Gastroesophageal sphincter (tissue), 4 donors: ENCODE measurements around the gene RNU1-4. TPM values are rescaled to one million over a fixed set of nuclear protein-coding genes. Genes with fewer than 3 reads are reported as not detected.
"Not testable (repeated sequence)": the region's sequence is repeated elsewhere in the genome, so short reads cannot be mapped to it uniquely, and the experiment has no call there.

Source experiments
- ATAC-seq: fragments of 150-250 bp; one replicate; pipeline ENCODE4 v1.9.1; 2016; ENCODE audit warnings: mild to moderate bottlenecking, moderate library complexity
- H3K27ac ChIP-seq, 4 donors: fragments of 200-600 bp; sonication (generic) in 3 of 4; 1 replicate in 3 of 4; 2 replicates in 1 of 4; pipeline ENCODE4 v1.5.1; 2016 to 2019
- H3K27me3 ChIP-seq: fragments of 200-600 bp; sonication (generic); one replicate; pipeline ENCODE4 v1.5.1; 2019
- H3K36me3 ChIP-seq, 2 donors: fragments of 200-600 bp; sonication (generic); one replicate each; pipeline ENCODE4 v1.5.1; 2019; ENCODE audit warnings: control low read depth in 1 of 2
- H3K4me1 ChIP-seq, 3 donors: fragments of 200-600 bp; sonication (generic); 1 replicate in 2 of 3; 2 replicates in 1 of 3; pipeline ENCODE4 v1.5.1; 2016 to 2019; ENCODE audit warnings: control low read depth in 2 of 3
- H3K4me3 ChIP-seq, 2 donors: fragments of 200-600 bp; sonication (generic); one replicate each; pipeline ENCODE4 v1.5.1; 2019; ENCODE audit warnings: mild to moderate bottlenecking in 1 of 2, moderate library complexity in 1 of 2
- H3K9me3 ChIP-seq, 3 donors: fragments of 200-600 bp; sonication (generic); one replicate each; pipeline ENCODE4 v1.5.1; 2017 to 2019; ENCODE audit warnings: control low read depth in 2 of 3
- WGBS, 2 donors: methylation state at CpG; one replicate each; pipeline ENCODE4 v1.1.5; 2018; ENCODE audit warnings: low coverage in 1 of 2; 5-methylcytosine and 5-hydroxymethylcytosine counted together
- total RNA-seq, 4 donors: library from RNA; depleted of rRNA; stranded (reverse); fragments of >200 nt; gene quantifications; one replicate each; pipeline ENCODE4 v1.1.0, GENCODE V29; 2016

RNU1-4 gene
- total RNA-seq, 4 donors from 2014 or later = under 0.01 TPM; not detected in 1

- not testable (repeated sequence) for H3K4me1 ChIP-seq, H3K27ac ChIP-seq, ATAC-seq, H3K4me3 ChIP-seq, H3K36me3 ChIP-seq, H3K27me3 ChIP-seq, H3K9me3 ChIP-seq
- no CpG with 5 or more reads among the region's 5 CpGs for WGBS, 2 donors
Measured at GRCh38 chr1:16747660-16748059, 7.3 kb downstream of the RNU1-4 start.

GRCh38 chr1:16748710-16749109 lies 8.4 kb downstream of the RNU1-4 start:
- not testable (repeated sequence) for H3K4me3 ChIP-seq, H3K27ac ChIP-seq, H3K4me1 ChIP-seq, H3K36me3 ChIP-seq, H3K27me3 ChIP-seq, ATAC-seq, H3K9me3 ChIP-seq
- no CpG with 5 or more reads among the region's 26 CpGs for whole genome bisulfite sequencing, 2 donors

GRCh38 chr1:16749910-16750888 lies 9.9 kb downstream of the RNU1-4 start:
- no CpG with 5 or more reads among the region's 19 CpGs for WGBS, 2 donors
- H3K4me1 ChIP-seq, H3K36me3 ChIP-seq, H3K27ac ChIP-seq, H3K4me3 ChIP-seq, H3K9me3 ChIP-seq, H3K27me3 ChIP-seq: not testable (repeated sequence)
- ATAC-seq = peak; percentile 34

GRCh38 chr1:16752770-16753169 lies 12.5 kb downstream of the RNU1-4 start:
- not testable (repeated sequence) for H3K9me3 ChIP-seq, H3K36me3 ChIP-seq, ATAC-seq, H3K4me1 ChIP-seq, H3K27ac ChIP-seq, H3K27me3 ChIP-seq, H3K4me3 ChIP-seq
- WGBS, 2 donors = no CpG with 5 or more reads among the region's 3 CpGs

- H3K4me3 ChIP-seq, H3K9me3 ChIP-seq, H3K4me1 ChIP-seq, H3K36me3 ChIP-seq, H3K27ac ChIP-seq, ATAC-seq: not testable (repeated sequence)
- H3K27me3 ChIP-seq = peaks cover 11% of the 10 kb centered on the region
- no CpG with 5 or more reads among the region's 1 CpG for WGBS, 2 donors
Measured at GRCh38 chr1:16755385-16755784, 15.1 kb downstream of the RNU1-4 start.

- H3K4me3 ChIP-seq, H3K4me1 ChIP-seq, H3K27ac ChIP-seq, H3K9me3 ChIP-seq, H3K36me3 ChIP-seq, ATAC-seq: not testable (repeated sequence)
- WGBS, 2 donors = 80 to 92% methylated on average over 1 to 2 of the region's 2 CpGs
- H3K27me3 ChIP-seq = peaks cover 16% of the 10 kb centered on the region
Measured at GRCh38 chr1:16755932-16756331, 15.6 kb downstream of the RNU1-4 start.

- ATAC-seq, H3K27ac ChIP-seq, H3K4me1 ChIP-seq, H3K9me3 ChIP-seq, H3K4me3 ChIP-seq, H3K36me3 ChIP-seq: not testable (repeated sequence)
- H3K27me3 ChIP-seq = peaks cover 16% of the 10 kb centered on the region
- WGBS, 2 donors = no CpG with 5 or more reads among the region's 6 CpGs
Measured at GRCh38 chr1:16757574-16757973, 17.3 kb downstream of the RNU1-4 start.

- not testable (repeated sequence) for H3K27ac ChIP-seq, ATAC-seq, H3K36me3 ChIP-seq, H3K4me3 ChIP-seq, H3K9me3 ChIP-seq, H3K4me1 ChIP-seq
- H3K27me3 ChIP-seq = peaks cover 16% of the 10 kb centered on the region
- whole genome bisulfite sequencing, 2 donors = no CpG with 5 or more reads among the region's 5 CpGs
Measured at GRCh38 chr1:16758060-16758459, 17.7 kb downstream of the RNU1-4 start.

- H3K27me3 ChIP-seq = peaks cover 17% of the 10 kb centered on the region
- not testable (repeated sequence) for H3K4me3 ChIP-seq, H3K9me3 ChIP-seq, H3K4me1 ChIP-seq, H3K36me3 ChIP-seq, H3K27ac ChIP-seq
- 17% methylated on average over 8 of the region's 40 CpGs; no CpG with 5 or more reads in 1 of the 2 donors for WGBS, 2 donors
- ATAC-seq = peak; percentile 11
Measured at GRCh38 chr1:16759041-16759493, 18.8 kb downstream of the RNU1-4 start.

GRCh38 chr1:16759650-16760455 lies 19.5 kb downstream of the RNU1-4 start:
- H3K4me3 ChIP-seq, H3K9me3 ChIP-seq, ATAC-seq, H3K27ac ChIP-seq, H3K4me1 ChIP-seq, H3K36me3 ChIP-seq: not testable (repeated sequence)
- H3K27me3 ChIP-seq = peaks cover 22% of the 10 kb centered on the region
- no CpG with 5 or more reads among the region's 62 CpGs for WGBS, 2 donors

GRCh38 chr1:16760456-16760765 lies 20.1 kb downstream of the RNU1-4 start:
- not testable (repeated sequence) for ATAC-seq, H3K4me3 ChIP-seq, H3K36me3 ChIP-seq, H3K4me1 ChIP-seq, H3K9me3 ChIP-seq, H3K27ac ChIP-seq
- no CpG with 5 or more reads among the region's 11 CpGs for WGBS, 2 donors
- peaks cover 28% of the 10 kb centered on the region for H3K27me3 ChIP-seq

- H3K36me3 ChIP-seq, H3K4me3 ChIP-seq, H3K27ac ChIP-seq, H3K9me3 ChIP-seq, ATAC-seq: not testable (repeated sequence)
- peaks cover 32% of the 10 kb centered on the region for H3K27me3 ChIP-seq
- no CpG with 5 or more reads among the region's 11 CpGs for WGBS, 2 donors
- H3K4me1 ChIP-seq = peaks cover 0 to 12% (median 0%) of the 10 kb centered on the region in 3 donors
Measured at GRCh38 chr1:16760801-16761200, 20.5 kb downstream of the RNU1-4 start.

- Histone ChIP-seq H3K27ac (peak overlapping the region in 3 of 4 donors; percentile 61 to 67 (median 64)), H3K4me1 (peaks cover 0 to 16% (median 0%) of the 10 kb centered on the region in 3 donors), H3K27me3 (peaks cover 29% of the 10 kb centered on the region)
- 63 to 78% methylated on average over 6 to 9 of the region's 9 CpGs for WGBS, 2 donors
- H3K9me3 ChIP-seq, H3K4me3 ChIP-seq, H3K36me3 ChIP-seq: not testable (repeated sequence)
- peak; percentile 32 for ATAC-seq
Measured at GRCh38 chr1:16764248-16764819, 24.0 kb downstream of the RNU1-4 start.
